IPS-NIHi7 (cell line): ENCODE results near the gene KIAA1958.

Source experiments
- DNase-seq: peaks from one replicate; pipeline ENCODE4 v3.0.0; 2012; ENCODE audit warnings: mixed read lengths; ENCODE audit errors: extremely low spot score

KIAA1958 gene, protein sequence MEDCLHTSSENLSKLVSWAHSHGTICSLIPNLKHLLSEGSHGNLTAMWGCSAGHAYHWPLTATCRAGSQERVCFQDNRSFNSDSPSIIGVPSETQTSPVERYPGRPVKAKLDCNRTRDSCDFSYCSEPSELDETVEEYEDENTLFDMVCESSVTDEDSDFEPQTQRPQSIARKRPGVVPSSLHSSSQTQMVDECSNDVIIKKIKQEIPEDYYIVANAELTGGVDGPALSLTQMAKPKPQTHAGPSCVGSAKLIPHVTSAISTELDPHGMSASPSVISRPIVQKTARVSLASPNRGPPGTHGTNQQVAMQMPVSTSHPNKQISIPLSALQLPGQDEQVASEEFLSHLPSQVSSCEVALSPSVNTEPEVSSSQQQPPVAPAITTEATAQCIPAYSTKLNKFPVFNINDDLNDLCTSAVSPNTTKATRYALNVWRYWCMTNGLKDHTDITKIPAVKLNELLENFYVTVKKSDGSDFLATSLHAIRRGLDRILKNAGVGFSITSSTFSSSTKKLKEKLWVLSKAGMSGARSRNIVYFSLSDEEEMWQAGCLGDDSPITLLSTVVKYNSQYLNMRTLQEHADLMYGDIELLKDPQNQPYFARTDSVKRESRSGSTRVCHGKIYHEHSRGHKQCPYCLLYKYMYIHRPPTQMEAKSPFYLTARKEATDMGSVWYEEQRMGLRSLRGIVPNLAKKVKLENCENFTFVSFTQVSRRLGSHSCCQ

DNA sequence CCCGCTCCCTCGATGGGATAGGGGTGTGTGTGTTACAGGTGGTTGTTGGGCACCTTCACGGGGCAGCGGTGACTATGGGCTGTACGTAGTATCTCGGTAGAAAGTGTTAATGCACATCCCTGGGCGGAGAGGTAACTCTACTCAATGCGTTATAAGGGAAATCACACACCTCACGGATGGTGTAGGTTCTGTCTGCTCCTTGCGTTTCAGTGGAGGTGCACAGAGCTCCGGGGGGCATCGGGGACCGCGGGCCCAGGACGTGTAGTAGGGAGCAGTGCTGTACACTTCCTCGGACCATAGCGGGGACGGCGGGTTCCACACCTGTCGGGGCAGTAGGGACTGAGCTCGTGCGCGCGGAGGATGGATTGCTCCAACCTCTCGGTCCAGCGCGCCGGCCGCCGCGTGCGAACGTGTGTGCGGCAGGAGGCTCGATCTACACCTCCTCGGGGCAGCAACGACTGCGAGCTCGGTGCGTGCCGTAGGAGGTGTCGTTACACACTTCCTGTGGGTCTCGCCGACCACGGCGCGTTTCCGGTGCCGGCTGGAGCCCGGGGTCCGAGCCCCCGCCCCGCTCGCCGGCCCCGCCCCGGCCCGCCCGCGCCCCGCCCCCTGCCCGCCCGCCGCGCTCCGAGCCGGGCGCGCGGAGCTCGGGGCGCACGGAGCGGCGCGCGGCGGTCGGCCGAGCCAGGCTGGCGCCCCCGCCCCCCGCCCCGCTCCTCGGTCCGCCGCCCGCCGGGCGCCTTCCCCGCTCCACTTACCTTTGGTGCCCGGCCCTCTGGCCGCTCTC is at the start of gene KIAA1958:
KIAA1958 (plus strand) TSS at position 607 of the 787 bp plus-strand sequence. CDS start 87,254 bp downstream, outside the sequence.
- DNase-seq = peak; percentile 96

DNA sequence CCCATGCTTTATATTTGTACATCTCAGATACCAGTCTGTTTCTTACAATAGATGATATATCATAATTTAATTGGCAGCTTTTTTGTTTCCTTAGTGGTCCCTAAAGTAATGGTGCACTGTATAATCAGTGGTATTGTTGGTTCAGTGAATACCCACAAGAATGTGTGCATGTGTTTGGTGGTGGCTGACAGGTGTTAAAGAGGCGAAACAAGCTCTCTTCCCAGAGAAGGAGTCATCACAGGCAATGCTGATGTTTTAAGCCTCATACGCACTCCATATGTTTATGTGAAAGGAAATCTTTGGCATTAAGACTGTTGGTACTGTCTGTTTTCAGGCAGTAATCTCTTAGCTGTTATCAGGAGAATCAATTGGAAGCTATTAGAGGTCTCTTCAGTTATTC is 49.2 kb upstream of the KIAA1958 start:
- no peak for DNase-seq

DNA sequence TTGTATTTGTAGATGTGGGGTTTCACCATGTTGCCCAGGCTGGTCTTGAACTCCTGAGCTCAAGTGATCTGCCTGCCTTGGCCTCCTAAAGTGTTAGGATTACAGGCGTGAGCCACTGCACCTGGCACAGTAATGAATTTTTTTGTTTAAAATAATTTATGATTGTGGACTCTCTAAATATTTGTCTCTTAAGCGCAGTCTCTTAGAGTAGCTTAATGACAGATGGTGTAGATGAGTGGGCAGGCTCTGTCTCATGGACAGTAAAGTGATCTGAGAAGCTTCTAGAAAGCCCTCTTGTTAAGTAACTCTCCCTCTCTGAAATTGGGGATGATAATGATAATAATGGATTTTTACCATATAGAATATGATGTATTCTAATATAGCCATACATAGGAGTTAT is 47.5 kb upstream of the KIAA1958 start:
- DNase-seq = no peak

DNA sequence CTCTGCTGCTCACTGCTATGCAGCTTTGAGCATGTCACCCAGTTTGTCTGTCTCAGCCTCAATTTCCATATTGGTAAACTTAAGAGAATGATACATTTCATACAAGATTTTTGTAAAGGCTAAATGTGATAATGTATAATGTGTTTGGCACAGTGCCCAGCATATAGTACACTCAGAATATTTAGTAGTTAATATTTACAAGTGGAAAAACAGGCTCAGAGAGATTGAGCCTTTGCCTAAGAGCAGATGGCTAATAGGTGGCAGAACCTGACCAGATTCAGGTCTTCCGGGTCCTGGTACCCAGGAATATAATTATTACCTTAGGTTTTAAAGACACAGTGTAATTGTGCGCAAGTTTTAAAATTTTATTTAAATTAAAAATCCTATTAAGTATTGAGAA is 46.8 kb upstream of the KIAA1958 start:
- DNase-seq = no peak

DNA sequence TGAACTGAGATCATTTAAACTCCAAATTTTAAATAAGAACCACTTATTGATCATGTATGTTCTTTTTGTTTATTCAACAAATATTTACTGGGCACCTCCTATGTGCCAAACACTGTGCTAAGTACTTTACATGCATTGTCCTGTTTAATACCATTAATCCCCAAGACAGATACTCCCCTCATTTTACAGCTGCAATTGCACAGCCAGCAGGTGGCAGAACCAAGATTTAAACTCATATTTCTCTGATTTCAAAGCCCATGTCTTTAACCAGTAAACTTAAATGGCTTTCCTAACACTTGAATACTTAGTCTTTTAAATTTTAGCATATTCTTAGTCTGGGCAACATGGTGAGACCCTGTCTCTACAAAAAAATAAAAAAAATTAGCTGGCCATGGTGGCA is 43.4 kb upstream of the KIAA1958 start:
- DNase-seq = no peak

DNA sequence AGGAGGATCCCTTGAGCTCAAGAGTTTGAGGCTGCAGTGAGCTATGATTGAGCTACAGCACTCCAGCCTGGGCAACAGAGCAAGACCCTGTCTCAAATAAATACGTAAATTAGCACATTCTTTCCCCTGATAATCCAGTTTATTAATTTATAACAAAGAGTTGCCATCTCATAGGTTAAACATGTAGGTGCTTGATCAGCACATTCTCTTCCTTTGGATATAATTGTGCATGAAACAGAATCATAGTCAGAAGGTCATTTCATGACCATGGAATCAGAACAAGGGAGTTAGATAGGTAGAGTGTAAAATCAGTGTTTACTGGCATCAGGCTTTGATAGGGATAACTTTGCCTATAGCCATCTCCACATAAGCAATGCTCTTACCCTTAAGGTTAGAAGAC is 43.0 kb upstream of the KIAA1958 start:
- DNase-seq = no peak

DNA sequence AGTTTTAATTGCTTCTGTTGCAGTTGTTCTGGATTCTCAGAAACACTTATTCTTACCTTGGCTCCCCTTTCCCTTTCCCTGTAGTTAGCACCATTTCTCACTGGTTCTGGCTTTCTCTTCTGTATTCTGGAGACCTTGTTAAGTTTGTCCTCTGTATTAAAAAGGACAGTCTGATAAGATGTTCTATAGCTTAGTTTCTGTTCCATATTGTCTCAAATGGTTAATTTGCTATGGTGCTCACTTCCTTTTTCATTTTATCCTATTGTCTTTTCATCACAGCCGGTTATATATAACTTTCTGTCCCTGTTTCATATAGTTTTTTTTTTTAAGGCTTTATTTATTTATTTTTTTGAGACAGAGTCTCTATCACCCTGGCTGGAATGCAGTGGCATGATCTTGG is 41.4 kb upstream of the KIAA1958 start:
- no peak for DNase-seq

DNA sequence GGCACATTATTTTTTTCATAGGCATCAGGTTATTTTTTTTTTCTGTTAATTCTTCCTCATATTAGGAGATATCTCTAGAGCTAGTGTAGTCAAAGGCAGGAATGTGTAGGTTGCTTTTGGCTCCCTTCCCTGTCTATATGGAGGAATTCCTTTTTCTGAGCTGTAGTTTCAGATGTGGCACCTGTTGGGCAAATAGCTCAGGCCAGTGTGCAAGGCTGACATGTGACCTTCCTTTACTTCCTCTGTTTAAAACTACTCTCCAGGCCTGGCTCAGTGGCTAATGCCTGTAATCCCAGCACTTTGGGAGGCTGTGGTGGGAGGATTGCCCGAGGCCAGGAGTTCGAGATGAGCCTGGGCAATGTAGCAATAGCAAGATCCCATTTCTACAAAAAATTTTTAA is 40.5 kb upstream of the KIAA1958 start:
- no peak for DNase-seq

DNA sequence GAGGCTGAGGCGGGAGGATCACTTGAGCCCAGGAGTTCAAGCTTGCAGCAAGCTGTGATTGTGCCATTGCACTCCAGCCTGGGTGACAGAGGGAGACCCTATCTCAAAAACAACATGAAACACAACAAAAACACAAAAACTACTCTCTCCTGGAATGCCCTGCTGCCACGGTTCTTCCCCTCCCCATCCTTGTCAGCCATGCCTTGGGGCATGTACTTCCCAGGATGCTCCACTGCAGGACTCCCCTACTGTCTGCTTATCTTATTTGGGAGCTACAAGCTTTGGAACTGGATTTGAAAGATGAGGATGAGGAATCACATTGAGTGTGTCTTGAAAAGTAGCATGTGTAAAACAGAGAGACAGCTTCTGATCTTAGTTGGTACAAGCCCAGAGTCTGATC is 40.1 kb upstream of the KIAA1958 start:
- no peak for DNase-seq

DNA sequence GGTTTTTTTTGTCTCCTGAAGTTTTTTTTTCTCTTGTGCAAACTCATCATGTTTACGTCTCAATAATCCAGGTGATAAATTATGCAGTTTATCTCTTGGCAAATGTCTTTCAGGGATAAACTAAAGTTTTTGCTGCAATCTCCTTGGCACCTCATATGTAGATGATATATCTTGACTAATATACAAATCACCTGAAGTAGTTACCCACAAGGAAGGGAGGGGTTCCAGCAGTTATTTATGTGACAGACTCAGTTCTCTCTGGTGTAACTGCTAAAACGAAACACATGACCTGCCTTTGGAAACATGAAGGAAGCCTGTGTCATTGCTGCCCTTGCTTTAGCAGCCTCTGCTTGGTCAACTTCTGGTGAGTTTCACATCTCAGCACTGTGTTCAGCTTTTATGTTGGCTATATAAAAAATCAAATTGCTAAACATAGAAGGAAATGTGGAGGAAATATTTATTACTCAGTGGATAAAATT is 39.3 kb upstream of the KIAA1958 start:
- DNase-seq = no peak

DNA sequence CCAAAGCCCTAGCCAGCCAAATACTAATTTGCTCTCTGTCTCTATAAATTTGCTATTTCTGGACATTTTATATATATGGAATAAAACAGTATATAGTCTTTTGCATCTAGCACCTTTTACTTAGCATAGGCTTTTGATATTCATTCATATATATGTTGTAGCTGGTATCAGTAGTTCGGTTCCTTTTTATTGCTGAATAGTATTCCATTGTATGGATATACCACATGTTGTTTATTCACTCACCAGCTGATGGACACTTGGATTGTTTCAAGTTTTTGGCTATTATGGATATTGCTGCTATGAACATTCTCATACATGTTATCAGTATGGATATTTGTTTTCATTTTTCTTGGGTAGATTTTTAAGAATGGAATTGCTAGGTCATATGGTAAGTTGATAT is 23.8 kb upstream of the KIAA1958 start:
- no peak for DNase-seq

DNA sequence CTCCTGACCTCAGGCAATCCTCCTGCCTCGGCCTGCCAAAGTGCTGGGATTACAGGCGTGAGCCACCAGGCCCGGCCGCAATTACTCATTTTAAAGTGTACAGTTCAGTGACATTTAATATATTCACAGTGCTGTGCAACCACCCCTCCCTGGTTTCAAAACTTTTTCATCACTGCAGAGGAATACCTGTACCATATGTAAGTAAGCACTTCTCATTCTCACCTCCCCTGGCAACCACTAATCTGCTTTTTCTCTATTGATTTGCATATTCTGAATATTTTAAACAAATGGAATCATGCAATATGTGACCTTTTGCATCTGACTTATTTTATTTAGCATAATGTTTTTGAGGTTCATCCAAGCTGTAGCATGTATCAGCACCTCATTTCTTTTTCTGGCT is 21.3 kb upstream of the KIAA1958 start:
- no peak for DNase-seq

DNA sequence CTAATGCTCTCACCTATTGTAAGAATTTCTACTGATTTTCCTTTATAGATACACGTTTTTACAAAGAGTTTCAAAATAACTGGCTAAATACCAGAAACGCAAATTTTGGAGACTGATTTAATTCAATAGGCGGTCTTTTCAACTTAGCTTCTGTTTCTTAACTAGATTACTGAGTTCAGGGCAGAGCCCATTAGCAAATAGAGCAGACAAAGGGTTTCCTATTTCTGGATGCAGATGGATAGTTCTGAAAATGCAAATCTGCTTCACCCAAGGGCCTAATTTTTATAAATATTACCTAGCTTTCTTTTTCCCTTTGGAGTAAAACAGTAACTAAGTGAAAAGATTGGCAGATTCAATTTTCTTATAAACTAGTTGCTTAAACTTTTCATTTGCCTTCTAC is 13.6 kb upstream of the KIAA1958 start:
- no peak for DNase-seq

DNA sequence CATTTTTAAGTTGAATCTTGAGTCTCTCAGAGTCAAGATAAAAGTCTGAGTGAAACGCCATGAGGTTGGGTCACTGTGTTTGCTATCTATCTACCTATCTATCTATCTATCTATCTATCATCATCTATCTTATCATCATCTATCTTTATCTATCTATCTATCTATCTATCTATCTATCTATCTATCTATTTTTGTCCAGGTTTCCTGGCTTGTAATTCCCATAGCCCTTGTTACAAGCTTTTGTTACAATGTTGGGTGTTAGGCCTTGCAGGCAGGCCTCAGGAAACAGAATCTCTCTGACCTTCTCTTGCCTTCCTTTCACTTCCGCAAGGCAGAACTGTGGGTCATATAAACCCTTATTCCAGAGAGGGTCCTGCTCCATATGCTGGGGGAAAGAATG is 12.6 kb upstream of the KIAA1958 start:
- DNase-seq = no peak

DNA sequence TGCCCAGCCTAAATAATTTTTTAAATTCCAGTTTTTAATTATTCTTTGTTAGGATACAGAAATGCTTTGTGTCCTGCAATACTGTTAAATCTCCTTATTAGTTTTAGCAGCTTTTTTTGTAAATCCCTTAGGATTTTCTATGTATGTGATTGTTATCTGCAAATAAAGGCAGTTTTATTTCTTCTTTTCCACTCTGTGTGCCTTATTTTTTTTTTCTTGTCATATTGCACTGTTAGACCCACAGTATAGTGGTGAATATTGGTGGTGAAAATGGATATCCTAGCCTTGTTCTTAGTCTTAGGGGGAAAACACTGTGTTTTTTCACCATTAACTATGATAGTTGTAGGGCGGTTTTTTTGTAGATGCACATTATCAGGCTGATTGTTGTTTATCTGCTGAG is 11.3 kb upstream of the KIAA1958 start:
- no peak for DNase-seq

DNA sequence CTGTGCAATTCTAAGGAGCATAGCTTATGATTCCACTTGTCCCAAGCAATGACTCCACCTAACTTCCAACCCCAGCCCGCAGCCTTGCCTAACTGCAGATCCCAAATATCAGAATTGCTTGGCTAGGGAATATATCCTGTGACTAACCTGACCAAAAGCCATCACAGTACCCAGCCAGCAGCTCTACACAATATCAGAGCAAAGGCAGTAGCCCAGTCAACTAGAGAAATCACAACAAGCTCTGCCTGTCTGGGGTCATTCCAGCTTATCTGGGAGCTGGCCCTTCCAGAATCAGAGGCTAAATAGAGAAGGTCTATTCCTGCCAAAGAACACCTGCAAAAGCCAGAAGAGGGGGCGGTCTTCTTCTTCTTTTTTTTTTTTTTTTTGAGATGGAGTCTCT is 9.3 kb upstream of the KIAA1958 start:
- DNase-seq = no peak

DNA sequence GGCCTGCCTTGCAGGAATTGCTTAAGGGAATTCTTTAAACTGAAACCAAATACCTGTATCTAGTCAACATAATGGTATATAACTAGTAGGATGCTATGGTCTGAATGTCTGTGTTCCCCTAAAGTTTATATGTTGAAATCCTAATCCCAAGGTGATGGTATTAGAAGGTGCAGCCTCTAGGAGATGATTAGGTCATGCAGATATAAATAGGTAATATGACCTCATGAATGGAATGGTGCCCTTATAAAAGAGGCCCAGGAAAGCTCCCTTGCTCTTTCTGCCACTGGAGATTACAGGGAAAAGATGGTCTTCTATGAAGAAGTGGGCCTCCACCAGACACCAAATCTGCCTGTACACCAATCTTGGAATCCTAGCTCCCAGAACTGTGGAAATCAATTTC is 7.4 kb upstream of the KIAA1958 start:
- no peak for DNase-seq

DNA sequence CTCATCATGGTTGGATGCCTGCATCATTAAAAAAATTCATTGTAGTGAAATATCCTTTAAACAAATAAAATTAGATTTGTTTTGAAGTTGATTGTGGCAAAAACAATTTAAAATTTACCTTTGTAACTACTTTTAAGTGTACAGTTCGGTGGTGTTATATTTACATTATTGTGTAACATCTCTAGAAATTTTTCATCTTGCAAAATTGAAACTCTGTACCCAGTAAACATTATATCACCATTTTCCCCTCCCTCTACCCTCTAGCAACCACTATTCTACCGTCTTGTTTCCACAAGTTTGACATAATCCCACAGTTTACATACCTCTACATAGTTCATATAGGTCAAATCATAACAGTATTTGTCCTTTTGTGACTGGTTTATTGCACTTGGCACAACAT is 2.0 kb upstream of the KIAA1958 start:
- DNase-seq = no peak

DNA sequence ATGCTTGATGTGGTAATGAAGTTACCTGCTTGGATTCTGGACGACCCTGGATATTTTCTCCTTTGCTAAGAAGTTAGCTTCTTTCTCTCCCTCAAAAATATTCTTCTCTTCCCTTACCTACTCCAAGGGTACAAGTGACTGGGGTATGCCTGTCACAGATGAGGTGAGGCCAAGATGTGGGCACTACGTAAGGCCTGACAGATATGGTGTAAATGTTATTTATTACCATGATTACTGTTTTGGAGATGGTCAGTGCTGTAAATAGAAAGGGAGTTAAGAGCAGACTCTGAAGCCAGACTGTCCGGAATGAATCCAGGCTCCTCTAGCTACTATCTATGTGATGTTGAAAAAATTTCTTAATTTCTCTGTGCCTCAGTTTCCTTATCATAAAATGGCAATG is 1.1 kb upstream of the KIAA1958 start:
- no peak for DNase-seq

DNA sequence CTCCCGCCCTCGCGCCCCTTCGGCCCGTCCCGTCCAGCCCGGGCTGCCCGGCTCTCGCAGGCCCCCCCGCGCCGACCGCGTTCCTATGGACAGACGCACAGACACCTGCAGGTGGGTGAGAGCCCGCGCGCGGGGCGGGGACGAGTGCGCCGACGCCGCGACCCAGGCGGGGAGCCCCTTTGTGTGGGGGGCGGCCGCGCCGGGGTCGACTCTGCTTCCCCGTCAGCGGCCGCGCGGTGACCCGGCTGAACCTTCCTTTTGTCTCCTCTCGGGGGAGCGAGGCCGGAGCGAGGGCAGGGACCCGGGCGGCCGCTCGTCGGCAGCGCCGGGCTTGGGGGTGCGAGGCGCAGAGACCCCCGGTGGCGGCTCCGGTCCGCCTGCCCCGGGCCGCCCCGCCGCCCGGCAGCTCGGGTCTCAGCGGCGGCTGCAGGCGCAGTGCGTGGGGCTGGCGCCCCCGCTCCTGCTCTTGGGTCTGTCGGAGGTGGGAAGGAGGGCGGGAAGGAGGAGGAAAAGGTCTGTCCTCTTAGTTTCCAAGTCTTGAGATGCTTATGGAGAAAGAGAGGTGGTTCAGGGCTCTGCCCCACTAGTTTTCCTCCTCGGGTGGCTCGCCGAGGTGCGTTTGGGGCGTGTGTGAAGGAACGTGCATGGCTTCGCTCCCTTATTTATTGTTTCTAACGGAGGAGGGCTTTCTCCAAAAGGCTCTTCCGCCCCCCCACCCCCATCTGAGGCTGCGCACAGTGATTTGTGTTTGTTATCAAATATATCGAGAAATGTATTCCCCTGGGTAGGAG is 576 bp downstream of the KIAA1958 start:
- DNase-seq = no peak

DNA sequence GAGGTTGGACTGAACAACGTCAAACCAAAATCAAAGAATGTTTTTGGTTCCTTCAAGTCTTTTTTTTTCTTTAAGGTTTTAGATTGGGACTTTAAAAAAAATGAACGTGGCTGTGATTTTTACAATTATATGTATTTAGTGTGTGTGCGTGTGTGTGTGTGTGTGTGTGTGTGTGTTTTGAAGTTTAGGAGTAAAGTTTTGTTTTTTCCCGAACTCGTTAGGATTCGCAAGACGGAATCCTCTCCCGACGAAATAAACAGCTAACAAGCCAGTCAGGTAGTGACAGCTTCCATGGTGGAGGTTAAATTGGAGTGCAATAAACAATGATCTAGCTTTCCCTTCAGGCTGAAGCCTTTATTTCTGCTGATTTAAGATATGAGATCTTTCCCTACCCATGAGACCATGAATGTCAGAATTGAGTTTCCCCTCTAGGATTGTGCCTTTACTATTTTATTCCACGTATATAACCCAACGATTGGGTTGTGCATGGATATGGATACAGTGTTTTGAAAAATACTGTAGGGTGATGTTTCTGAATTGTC is 1.2 kb downstream of the KIAA1958 start:
- no peak for DNase-seq
